Mucosa of rectum (tissue), 2 donors: ENCODE results near the gene GOLGA5.
"Not testable (repeated sequence)": the region's sequence is repeated elsewhere in the genome, so short reads cannot be mapped to it uniquely, and the experiment has no call there.

ENCODE experiments used
- H3K27ac ChIP-seq, 2 donors: one replicate each; pipeline ENCODE4 v1.7.0; 2013; ENCODE audit warnings: inconsistent platforms in 2 of 2, low read depth in 2 of 2, low read length in 2 of 2
- H3K27me3 ChIP-seq, 2 donors: one replicate each; pipeline ENCODE4 v1.7.0; 2013; ENCODE audit warnings: low read length in 2 of 2; ENCODE audit not compliant: control insufficient read depth in 2 of 2, insufficient read depth in 2 of 2
- H3K36me3 ChIP-seq, 2 donors: one replicate each; pipeline ENCODE4 v1.7.0; 2013; ENCODE audit warnings: low read length in 2 of 2; ENCODE audit not compliant: control insufficient read depth in 2 of 2, insufficient read depth in 2 of 2
- H3K4me1 ChIP-seq, 2 donors: one replicate each; pipeline ENCODE4 v1.7.0; 2013; ENCODE audit warnings: low read length in 2 of 2, mild to moderate bottlenecking in 1 of 2; ENCODE audit not compliant: control insufficient read depth in 2 of 2, insufficient read depth in 2 of 2
- H3K4me3 ChIP-seq, 2 donors: one replicate each; pipeline ENCODE4 v1.7.0; 2013; ENCODE audit warnings: low read length in 2 of 2
- H3K9ac ChIP-seq, 2 donors: one replicate each; pipeline ENCODE4 v1.7.0; 2013; ENCODE audit warnings: low read length in 2 of 2, low read depth in 1 of 2, mild to moderate bottlenecking in 1 of 2
- H3K9me3 ChIP-seq, 2 donors: one replicate each; pipeline ENCODE4 v1.7.0; 2013; ENCODE audit warnings: low read length in 2 of 2; ENCODE audit not compliant: control insufficient read depth in 2 of 2
- donor health status: healthy.
- donor health status: Normal muscosa, but diverticular disease.

The GOLGA5 gene

GRCh38 chr14:92793709-92794546, at the start of gene GOLGA5:
Gene GOLGA5, plus strand, starts transcription at chr14:92794305. Its CDS starts 3,133 bp downstream, at chr14:92797438.
- H3K4me1 ChIP-seq = peaks cover 19% of the 10 kb centered on the region in 2 donors

GRCh38 chr14:92747701-92748258, 46.3 kb upstream of the GOLGA5 start:
- peaks cover 0 to 4% of the 10 kb centered on the region in 2 donors for H3K4me1 ChIP-seq
- H3K9ac ChIP-seq = peak overlapping the region; percentile 89 to 92
- no peaks in the 10 kb centered on the region for H3K36me3 ChIP-seq
- H3K9me3 ChIP-seq = no peaks in the 10 kb centered on the region
- no peaks in the 10 kb centered on the region for H3K27me3 ChIP-seq
- H3K4me3 ChIP-seq = peak overlapping the region; percentile 87 to 91
- H3K27ac ChIP-seq = peak overlapping the region; percentile 80 to 83

More at GRCh38 chr14:92793709-92794546, at the start of gene GOLGA5:
- Histone ChIP-seq H3K27ac (peak within 1 kb of the TSS; percentile 85 to 91), H3K36me3 (peaks cover 14 to 16% of the 10 kb centered on the region in 2 donors), H3K27me3 (no peaks in the 10 kb centered on the region), H3K9me3 (peaks cover 0 to 3% of the 10 kb centered on the region in 2 donors), H3K9ac (peak within 1 kb of the TSS; percentile 88 to 99), H3K4me3 (peak within 1 kb of the TSS; percentile 88 to 99)

- H3K36me3 ChIP-seq = no peaks in the 10 kb centered on the region
- peak within 1 kb of the TSS; percentile 80 to 83 for H3K27ac ChIP-seq
- H3K4me3 ChIP-seq = peak within 1 kb of the TSS; percentile 87 to 91
- H3K4me1 ChIP-seq = peaks cover 0 to 4% of the 10 kb centered on the region in 2 donors
- H3K9ac ChIP-seq = peak within 1 kb of the TSS; percentile 89 to 92
- no peaks in the 10 kb centered on the region for H3K9me3 ChIP-seq
- H3K27me3 ChIP-seq = no peaks in the 10 kb centered on the region
Measured at GRCh38 chr14:92748259-92749016, 45.7 kb upstream of the GOLGA5 start, which contains the start of gene LGMN. Gene LGMN, minus strand, starts transcription at chr14:92748627. Its CDS starts 15,841 bp downstream, at chr14:92732786.

GRCh38 chr14:92750222-92750728, 43.8 kb upstream of the GOLGA5 start:
- not testable (repeated sequence) for H3K9me3 ChIP-seq, H3K27me3 ChIP-seq, H3K36me3 ChIP-seq, H3K4me1 ChIP-seq, H3K9ac ChIP-seq
- H3K27ac ChIP-seq = peak overlapping the region; percentile 12 to 28
- H3K4me3 ChIP-seq = peak overlapping the region in 1 of 2 donors; percentile 43

- Histone ChIP-seq H3K27me3 (no peaks in the 10 kb centered on the region), H3K9ac (no peak overlapping the region), H3K4me3 (peak overlapping the region in 1 of 2 donors; percentile 42), H3K9me3 (no peaks in the 10 kb centered on the region), H3K4me1 (peaks cover 0 to 4% of the 10 kb centered on the region in 2 donors), H3K36me3 (no peaks in the 10 kb centered on the region), H3K27ac (peak overlapping the region in 1 of 2 donors; percentile 28)
Measured at GRCh38 chr14:92750994-92751400, 43.1 kb upstream of the GOLGA5 start.

- H3K9me3 ChIP-seq = no peaks in the 10 kb centered on the region
- H3K4me1 ChIP-seq = peaks cover 0 to 4% of the 10 kb centered on the region in 2 donors
- no peaks in the 10 kb centered on the region for H3K27me3 ChIP-seq
- H3K36me3 ChIP-seq = no peaks in the 10 kb centered on the region
- H3K9ac ChIP-seq = no peak overlapping the region
- no peak overlapping the region for H3K4me3 ChIP-seq
- H3K27ac ChIP-seq = no peak overlapping the region
Measured at GRCh38 chr14:92751819-92752218, 42.3 kb upstream of the GOLGA5 start.

GRCh38 chr14:92753250-92753649, 40.9 kb upstream of the GOLGA5 start:
- no peak overlapping the region for H3K4me3 ChIP-seq
- H3K27ac ChIP-seq = no peak overlapping the region
- no peaks in the 10 kb centered on the region for H3K36me3 ChIP-seq
- no peaks in the 10 kb centered on the region for H3K4me1 ChIP-seq
- H3K27me3 ChIP-seq = no peaks in the 10 kb centered on the region
- no peak overlapping the region for H3K9ac ChIP-seq
- no peaks in the 10 kb centered on the region for H3K9me3 ChIP-seq

- no peak overlapping the region for H3K27ac ChIP-seq
- H3K9me3 ChIP-seq = no peaks in the 10 kb centered on the region
- no peaks in the 10 kb centered on the region for H3K36me3 ChIP-seq
- H3K4me1 ChIP-seq = no peaks in the 10 kb centered on the region
- H3K9ac ChIP-seq = no peak overlapping the region
- H3K4me3 ChIP-seq = no peak overlapping the region
- H3K27me3 ChIP-seq = no peaks in the 10 kb centered on the region
Measured at GRCh38 chr14:92754966-92755365, 39.1 kb upstream of the GOLGA5 start.

- Histone ChIP-seq H3K27ac (no peak overlapping the region), H3K36me3 (no peaks in the 10 kb centered on the region), H3K9me3 (no peaks in the 10 kb centered on the region), H3K4me1 (no peaks in the 10 kb centered on the region), H3K4me3 (no peak overlapping the region), H3K27me3 (no peaks in the 10 kb centered on the region), H3K9ac (no peak overlapping the region)
Measured at GRCh38 chr14:92755495-92755894, 38.6 kb upstream of the GOLGA5 start.
